Uterus (tissue), 4 donors: ENCODE results near the gene TMEM123. TPM values are rescaled to one million over a fixed set of nuclear protein-coding genes. Genes with fewer than 3 reads are reported as not detected.

Source experiments
- DNase-seq, 2 donors: peaks; one replicate each; pipeline ENCODE4 v3.0.0-alpha.2; 2019 to 2020
- H3K27ac ChIP-seq, 2 donors: fragments of 200-600 bp; sonication (generic); 1 replicate in 1 of 2; 2 replicates in 1 of 2; pipeline ENCODE4 v1.5.1; 2016 to 2018
- H3K27me3 ChIP-seq, 2 donors: fragments of 200-600 bp; sonication (generic); one replicate each; pipeline ENCODE4 v1.5.1; 2018 to 2019; ENCODE audit warnings: control low read depth in 1 of 2
- H3K36me3 ChIP-seq, 2 donors: fragments of 200-600 bp; sonication (generic); one replicate each; pipeline ENCODE4 v1.5.1; 2019; ENCODE audit warnings: control low read depth in 1 of 2
- H3K4me1 ChIP-seq, 2 donors: fragments of 200-600 bp; sonication (generic); one replicate each; pipeline ENCODE4 v1.5.1; 2018 to 2019; ENCODE audit warnings: control low read depth in 1 of 2
- H3K4me3 ChIP-seq, 2 donors: fragments of 200-600 bp; sonication (generic); 1 replicate in 1 of 2; 2 replicates in 1 of 2; pipeline ENCODE4 v1.5.1; 2018 to 2019; ENCODE audit warnings: mild to moderate bottlenecking in 1 of 2
- H3K9me3 ChIP-seq, 2 donors: fragments of 200-600 bp; sonication (generic); one replicate each; pipeline ENCODE4 v1.5.1; 2019; ENCODE audit warnings: control low read depth in 1 of 2
- CTCF ChIP-seq, 4 experiments: fragments of 200-600 bp in 2 of 4; fragments of 450-650 bp in 2 of 4; sonication (generic) in 2 of 4; IDR thresholded peaks; one replicate each; pipeline ENCODE4 v1.5.1; 2016 to 2019; ENCODE audit warnings: antibody characterized with exemption in 4 of 4, mild to moderate bottlenecking in 2 of 4, moderate library complexity in 1 of 4
- POLR2A ChIP-seq, 2 donors: fragments of 450-650 bp; IDR thresholded peaks; one replicate each; pipeline ENCODE4 v1.6.1; 2016; ENCODE audit warnings: antibody characterized with exemption in 2 of 2, mild to moderate bottlenecking in 1 of 2, moderate library complexity in 1 of 2
- intact Hi-C: fragments of 100-400 bp; cut with DNase I; formaldehyde crosslinking; loops from one replicate; pipeline ENCODE4 v1.15.1; 2023; ENCODE audit warnings: low total_unique reads
- total RNA-seq, 4 donors: library from RNA; depleted of rRNA in 3 of 4; stranded (reverse); fragments of >200 nt in 3 of 4; gene quantifications; one replicate each; pipeline versions ENCODE4 v1.1.0 to v1.2.4, GENCODE V29; 2014 to 2023
- donor health status: DM: yes; HTN: yes; CAD: no.

TMEM123 gene
- total RNA-seq, 4 donors from 2014 or later, result 187 to 522 (median 260) TPM

DNA sequence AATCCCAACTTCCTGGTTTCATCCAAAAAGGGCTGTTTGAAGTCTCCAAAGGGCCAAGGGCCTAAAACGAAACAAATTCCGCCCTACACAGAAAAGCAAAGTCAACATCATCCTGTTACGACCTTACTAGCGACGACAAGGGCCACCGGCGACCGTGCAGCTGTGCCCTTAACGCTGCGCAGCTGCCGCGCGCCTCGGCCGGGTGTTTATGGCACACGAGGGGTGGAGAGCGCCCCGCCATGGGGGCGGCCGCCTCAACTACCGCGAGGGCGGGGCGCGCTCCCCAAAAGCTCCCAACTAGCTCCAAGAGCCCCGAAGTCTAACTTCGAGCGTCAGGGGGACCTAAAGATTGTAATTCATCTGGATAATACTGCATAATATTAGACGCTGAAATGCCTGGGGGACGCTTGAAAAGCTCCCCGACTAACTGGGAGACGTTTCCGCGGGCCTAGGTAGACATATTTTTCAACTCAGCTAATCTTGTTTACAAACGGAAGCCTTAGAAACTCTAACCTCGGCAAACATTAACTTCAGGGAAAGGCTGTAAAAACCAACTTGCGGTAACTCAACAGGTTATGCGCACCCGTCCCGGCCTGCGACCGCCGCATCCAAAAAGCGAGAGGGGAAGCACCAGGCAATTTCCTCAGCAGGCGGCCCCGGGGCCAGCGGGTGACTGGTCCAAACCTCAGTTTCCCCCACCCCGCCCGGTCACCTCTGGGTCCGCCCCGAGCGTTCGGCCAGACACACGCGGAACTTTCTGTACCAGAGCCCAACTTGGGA is 694 bp downstream of the TMEM123 start:
- Histone ChIP-seq H3K36me3 (no peaks in the 10 kb centered on the region), H3K9me3 (no peaks in the 10 kb centered on the region), H3K4me1 (no peaks in the 10 kb centered on the region), H3K4me3 (peak overlapping the region; percentile 94 to 95), H3K27ac (peak overlapping the region; percentile 96), H3K27me3 (no peaks in the 10 kb centered on the region)
- peak; percentile 49 to 56 for DNase-seq
- intact Hi-C loops, result no loop called here
- TF ChIP-seq CTCF (IDR thresholded peaks at IDR 0.05), result peak in 2 of 4 experiments; percentile 16 to 37
- TF ChIP-seq POLR2A (IDR thresholded peaks at IDR 0.05), result peak; percentile 36 to 46

GRCh38 chr11:102451041-102451680 is 1.4 kb downstream of the TMEM123 start:
- H3K4me1 ChIP-seq, result no peaks in the 10 kb centered on the region
- intact Hi-C loops, result no loop called here
- no peak for DNase-seq

GRCh38 chr11:102449651-102450570 is 2.7 kb downstream of the TMEM123 start:
- no peak for TF ChIP-seq POLR2A (IDR thresholded peaks at IDR 0.05)
- TF ChIP-seq CTCF (IDR thresholded peaks at IDR 0.05), result no peak
- intact Hi-C loops, result no loop called here
- Histone ChIP-seq H3K27me3 (no peaks in the 10 kb centered on the region), H3K4me3 (peak overlapping the region in 1 of 2 donors; percentile 94), H3K9me3 (no peaks in the 10 kb centered on the region), H3K4me1 (no peaks in the 10 kb centered on the region), H3K36me3 (no peaks in the 10 kb centered on the region), H3K27ac (peak overlapping the region; percentile 96)
- no peak for DNase-seq

More at GRCh38 chr11:102451041-102451680, 1.4 kb downstream of the TMEM123 start:
- Histone ChIP-seq H3K27me3 (no peaks in the 10 kb centered on the region), H3K9me3 (no peaks in the 10 kb centered on the region), H3K4me3 (peak overlapping the region; percentile 94 to 95), H3K36me3 (no peaks in the 10 kb centered on the region), H3K27ac (peak overlapping the region; percentile 96)
- TF ChIP-seq CTCF (IDR thresholded peaks at IDR 0.05) (no peak), POLR2A (IDR thresholded peaks at IDR 0.05) (no peak)

DNA sequence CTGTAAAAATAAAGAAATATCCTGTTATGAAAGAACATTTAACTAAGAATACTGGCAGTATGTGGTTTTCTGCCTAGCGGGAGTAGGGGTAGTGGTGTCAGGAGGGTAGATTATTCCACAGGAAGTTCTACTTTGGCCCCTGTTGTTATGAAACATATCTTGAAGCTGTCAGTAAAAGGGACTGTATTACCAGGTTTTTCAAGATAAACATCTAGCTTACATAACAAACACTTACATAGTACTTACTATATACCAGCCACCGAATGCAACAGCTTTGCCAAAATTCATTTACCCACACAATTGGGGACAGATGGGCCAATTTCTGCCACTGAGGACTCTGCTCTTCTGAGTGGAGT is 3.7 kb downstream of the TMEM123 start:
- Histone ChIP-seq H3K4me3 (no peak overlapping the region), H3K4me1 (no peaks in the 10 kb centered on the region), H3K27me3 (no peaks in the 10 kb centered on the region), H3K36me3 (no peaks in the 10 kb centered on the region), H3K27ac (peak overlapping the region; percentile 52 to 96), H3K9me3 (no peaks in the 10 kb centered on the region)
- DNase-seq, result no peak
- intact Hi-C loops, result no loop called here
- TF ChIP-seq POLR2A (IDR thresholded peaks at IDR 0.05), result no peak
- TF ChIP-seq CTCF (IDR thresholded peaks at IDR 0.05), result no peak
